NCI-H2171 treated with DMSO at 0.1 percent for 48 hours (cell line): ENCODE results near the gene MARS1.
A peak's percentile ranks its signal among the peaks of the same experiment; 100 is the strongest.

ENCODE experiments used
- DNase-seq: peaks from one replicate; lab custom pipeline; 2025; lab: John Stamatoyannopoulos, UW

Gene MARS1

GRCh38 chr12:57458665-57459054 lies 29.2 kb upstream of the MARS1 start:
- no peak for DNase-seq

- DNase-seq: peak; percentile 97
Observed at GRCh38 chr12:57459055-57459749, 28.7 kb upstream of the MARS1 start.

GRCh38 chr12:57459750-57460467 lies 28.0 kb upstream of the MARS1 start, which contains the start of gene GLI1:
Gene GLI1, plus strand, starts transcription at chr12:57459785. Its CDS starts 3,907 bp downstream, at chr12:57463692.
- DNase-seq: peak; percentile 57

GRCh38 chr12:57460468-57460784 lies 27.4 kb upstream of the MARS1 start:
- peak; percentile 47 for DNase-seq

- DNase-seq: no peak
Observed at GRCh38 chr12:57460841-57461275, 27.0 kb upstream of the MARS1 start.

- DNase-seq: peak; percentile 33
Observed at GRCh38 chr12:57461276-57461916, 26.5 kb upstream of the MARS1 start.

GRCh38 chr12:57461917-57462250 lies 26.0 kb upstream of the MARS1 start:
- no peak for DNase-seq

- peak; percentile 97 for DNase-seq
Observed at GRCh38 chr12:57462251-57462911, 25.5 kb upstream of the MARS1 start.

GRCh38 chr12:57462912-57463253 lies 25.0 kb upstream of the MARS1 start:
- no peak for DNase-seq

GRCh38 chr12:57464569-57464968 lies 23.3 kb upstream of the MARS1 start:
- no peak for DNase-seq

- DNase-seq: no peak
Observed at GRCh38 chr12:57465030-57465746, 22.7 kb upstream of the MARS1 start.

- DNase-seq: no peak
Observed at GRCh38 chr12:57465747-57466505, 21.9 kb upstream of the MARS1 start.

- DNase-seq: no peak
Observed at GRCh38 chr12:57467212-57467874, 20.5 kb upstream of the MARS1 start.

GRCh38 chr12:57467915-57468314 lies 20.0 kb upstream of the MARS1 start:
- no peak for DNase-seq

- no peak for DNase-seq
Observed at GRCh38 chr12:57469296-57470164, 18.3 kb upstream of the MARS1 start.

- no peak for DNase-seq
Observed at GRCh38 chr12:57470286-57470969, 17.4 kb upstream of the MARS1 start.

GRCh38 chr12:57470970-57471656 lies 16.8 kb upstream of the MARS1 start:
- no peak for DNase-seq

GRCh38 chr12:57471661-57472060 lies 16.2 kb upstream of the MARS1 start:
- no peak for DNase-seq

- no peak for DNase-seq
Observed at GRCh38 chr12:57472391-57472790, 15.5 kb upstream of the MARS1 start.
